GM12891 (cell line): ENCODE results near the gene ACSF3.

ENCODE experiments used
- PAX5 ChIP-seq: IDR thresholded peaks from 2 replicates; pipeline ENCODE4 v1.6.1; 2011; ENCODE audit warnings: low read length, moderate library complexity, mild to moderate bottlenecking; ENCODE audit not compliant: insufficient read depth, severe bottlenecking
- POLR2A ChIP-seq: IDR thresholded peaks from 2 replicates; pipeline ENCODE4 v1.6.1; 2011; ENCODE audit warnings: low read depth, low read length, control low read depth
- POLR2AphosphoS5 ChIP-seq: IDR thresholded peaks from 2 replicates; pipeline ENCODE4 v1.6.1; 2011; ENCODE audit warnings: low read depth, low read length, control low read depth
- POU2F2 ChIP-seq: IDR thresholded peaks from 2 replicates; pipeline ENCODE4 v1.6.1; 2011; ENCODE audit warnings: low read depth, mild to moderate bottlenecking, control low read depth, low read length, moderate library complexity
- TAF1 ChIP-seq: IDR thresholded peaks from 2 replicates; pipeline ENCODE4 v1.6.1; 2011; ENCODE audit warnings: low read depth, low read length, control low read depth

GRCh38 chr16:89134269-89134668, 40.6 kb downstream of the ACSF3 start:
- TF ChIP-seq POU2F2 = no peak
- no peak for TF ChIP-seq POLR2A
- no peak for TF ChIP-seq POLR2AphosphoS5
- no peak for TF ChIP-seq PAX5
- TF ChIP-seq TAF1 = no peak
